Measurements from ENCODE around the gene CAPSL.
"Not testable (repeated sequence)": the region's sequence is repeated elsewhere in the genome, so short reads cannot be mapped to it uniquely, and the experiment has no call there.

CAPSL gene

DNA sequence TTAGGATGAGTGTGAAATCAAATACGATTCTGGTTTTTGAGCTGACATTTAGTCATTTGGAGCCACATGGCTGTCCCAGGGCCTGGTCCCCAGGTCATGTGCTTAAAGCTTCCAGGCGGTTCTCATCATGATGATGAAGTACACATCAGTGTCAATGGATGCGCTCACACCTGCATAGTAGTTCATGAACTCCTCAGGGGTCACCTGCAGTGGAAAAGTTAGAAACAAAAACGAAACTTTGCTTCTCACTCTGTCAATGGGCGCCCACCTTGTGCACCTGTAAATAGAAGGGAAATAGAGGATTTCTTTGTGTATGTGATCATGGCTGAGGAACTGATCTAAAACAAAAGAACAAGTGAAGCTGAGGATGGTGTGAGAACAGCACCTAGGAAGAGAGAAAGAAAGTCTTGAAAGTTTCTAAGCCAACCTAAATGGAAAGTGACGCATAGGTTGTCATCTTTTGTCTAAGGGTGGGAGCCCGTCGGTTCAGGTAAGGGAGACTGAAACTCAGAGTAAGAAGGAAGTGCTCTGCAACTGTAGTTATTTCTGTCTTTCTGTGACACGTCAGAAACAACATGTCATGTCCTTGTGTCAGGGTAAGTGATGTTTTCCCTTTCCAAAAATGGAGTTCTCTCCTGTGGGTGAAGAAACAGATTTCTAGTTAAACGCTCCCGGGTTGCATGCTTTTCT, 33.8 kb downstream of the CAPSL start:
- DNase-seq = no peak

DNA sequence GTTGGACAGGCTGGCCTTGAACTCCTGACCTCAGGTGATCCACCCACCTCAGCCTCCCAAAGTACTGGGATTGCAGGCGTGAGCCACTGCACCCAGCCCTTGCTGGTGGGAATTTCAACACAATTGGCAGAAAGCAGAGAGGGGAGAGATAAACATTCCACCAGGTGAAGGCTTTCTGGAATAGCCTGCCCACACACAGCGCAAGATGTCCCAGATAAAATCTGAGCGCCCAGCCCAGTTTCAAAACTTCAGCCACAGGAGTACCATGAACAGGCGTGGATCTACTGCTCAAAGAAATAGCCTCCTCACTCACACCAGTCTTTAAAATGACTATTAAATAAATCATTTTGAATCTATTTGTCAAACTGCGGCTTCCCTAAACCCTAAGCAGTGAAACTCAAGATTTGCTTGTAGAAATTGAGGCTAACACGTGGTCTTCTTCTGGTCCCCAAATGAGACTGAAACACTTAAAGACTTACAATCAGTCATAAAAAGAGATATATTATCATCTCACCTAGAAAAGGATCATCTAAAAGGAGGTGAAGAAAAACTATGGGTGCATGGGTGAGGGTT, 34.7 kb downstream of the CAPSL start:
- DNase-seq = no peak

GRCh38 chr5:35902046-35902672, 36.3 kb downstream of the CAPSL start:
- no peak for DNase-seq

DNA sequence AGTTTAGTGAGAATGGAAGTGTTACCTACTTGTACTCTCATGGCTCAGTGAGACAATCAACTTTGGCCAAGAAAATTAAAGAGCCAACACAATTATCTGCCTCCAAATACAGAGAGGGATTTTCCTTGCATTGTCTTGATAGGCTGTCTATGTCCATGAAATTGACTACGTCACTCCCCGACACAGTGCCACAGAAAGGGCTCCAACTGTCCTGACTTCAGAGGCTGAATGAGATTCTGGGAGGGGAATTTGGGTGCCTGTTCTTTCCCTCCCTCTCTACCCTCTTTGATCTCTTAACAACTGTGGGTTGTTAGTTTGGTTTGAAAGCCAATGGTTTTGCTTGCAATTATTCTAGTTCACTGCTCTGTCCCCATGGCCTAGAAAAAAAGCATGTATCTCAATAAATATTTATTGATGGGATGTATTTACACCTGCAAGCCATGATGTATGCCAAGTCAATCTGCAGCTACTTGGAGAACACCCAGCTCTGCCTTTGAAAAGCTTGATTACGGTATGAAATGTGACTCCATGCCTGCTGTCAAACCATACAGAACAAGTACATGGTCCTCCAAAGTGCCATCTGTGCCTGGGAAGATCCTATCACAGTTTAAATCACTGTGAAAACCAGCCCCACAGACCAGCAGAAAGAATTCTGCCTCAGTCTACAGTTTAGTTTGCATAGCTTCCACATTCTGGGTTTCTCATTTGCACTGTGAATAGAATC, 37.3 kb downstream of the CAPSL start:
- DNase-seq = no peak

- DNase-seq = no peak
These were observed 38.6 kb downstream of the CAPSL start for GRCh38 chr5:35899800-35900199.

DNA sequence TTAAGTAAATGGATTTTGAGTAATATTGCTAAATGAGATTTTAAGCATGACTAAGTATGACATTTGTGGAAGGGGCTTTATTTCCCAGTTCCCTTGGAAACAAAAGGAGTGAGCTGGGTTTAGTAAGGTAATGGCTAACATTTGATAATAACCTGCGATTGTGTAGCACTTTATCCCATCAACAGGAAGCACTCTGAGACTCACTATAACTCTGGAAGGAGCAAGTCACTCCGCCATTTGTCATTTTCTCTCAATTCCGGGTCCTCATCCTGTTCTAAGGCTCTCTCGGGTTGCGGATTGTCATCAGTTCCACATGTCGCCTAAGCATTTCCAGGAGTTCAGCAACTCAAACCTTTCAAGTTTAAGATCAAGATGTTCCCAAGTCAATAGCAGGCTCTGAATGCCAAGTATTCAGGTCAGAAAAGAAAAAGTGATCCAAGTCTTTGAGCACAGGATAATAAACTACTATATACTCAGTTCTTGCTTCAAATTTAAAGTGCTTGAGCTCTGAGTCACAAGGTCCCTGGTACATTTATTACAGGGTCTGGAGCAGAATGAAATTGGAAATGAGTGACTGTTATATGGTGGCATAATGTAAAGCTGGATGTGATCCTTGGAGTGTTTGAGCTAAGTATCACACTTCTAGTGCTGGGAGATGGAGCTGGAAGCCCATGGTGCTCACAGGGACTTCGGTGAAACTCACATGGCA, 39.3 kb downstream of the CAPSL start:
- DNase-seq = no peak

DNA sequence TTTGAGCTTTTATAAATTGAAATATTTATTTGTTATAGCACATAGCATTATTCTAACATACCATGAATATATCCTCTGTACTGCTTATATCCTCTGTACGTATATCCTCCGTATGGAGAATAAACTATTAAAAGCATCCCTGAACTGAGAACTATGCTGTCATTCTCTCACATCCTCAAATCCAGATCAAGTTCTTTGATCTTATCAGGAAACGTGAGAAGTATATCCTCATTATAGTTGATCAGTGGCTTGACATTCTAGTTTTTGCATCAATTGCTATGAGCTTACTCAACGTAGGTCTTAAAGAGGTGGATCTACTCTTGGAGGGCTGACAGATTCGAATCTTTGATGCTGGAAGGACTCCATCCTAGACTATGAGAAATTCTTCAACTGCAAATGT, 44.3 kb downstream of the CAPSL start:
- DNase-seq = no peak

GRCh38 chr5:35892799-35893198, 45.6 kb downstream of the CAPSL start:
- not testable (repeated sequence) for DNase-seq

DNA sequence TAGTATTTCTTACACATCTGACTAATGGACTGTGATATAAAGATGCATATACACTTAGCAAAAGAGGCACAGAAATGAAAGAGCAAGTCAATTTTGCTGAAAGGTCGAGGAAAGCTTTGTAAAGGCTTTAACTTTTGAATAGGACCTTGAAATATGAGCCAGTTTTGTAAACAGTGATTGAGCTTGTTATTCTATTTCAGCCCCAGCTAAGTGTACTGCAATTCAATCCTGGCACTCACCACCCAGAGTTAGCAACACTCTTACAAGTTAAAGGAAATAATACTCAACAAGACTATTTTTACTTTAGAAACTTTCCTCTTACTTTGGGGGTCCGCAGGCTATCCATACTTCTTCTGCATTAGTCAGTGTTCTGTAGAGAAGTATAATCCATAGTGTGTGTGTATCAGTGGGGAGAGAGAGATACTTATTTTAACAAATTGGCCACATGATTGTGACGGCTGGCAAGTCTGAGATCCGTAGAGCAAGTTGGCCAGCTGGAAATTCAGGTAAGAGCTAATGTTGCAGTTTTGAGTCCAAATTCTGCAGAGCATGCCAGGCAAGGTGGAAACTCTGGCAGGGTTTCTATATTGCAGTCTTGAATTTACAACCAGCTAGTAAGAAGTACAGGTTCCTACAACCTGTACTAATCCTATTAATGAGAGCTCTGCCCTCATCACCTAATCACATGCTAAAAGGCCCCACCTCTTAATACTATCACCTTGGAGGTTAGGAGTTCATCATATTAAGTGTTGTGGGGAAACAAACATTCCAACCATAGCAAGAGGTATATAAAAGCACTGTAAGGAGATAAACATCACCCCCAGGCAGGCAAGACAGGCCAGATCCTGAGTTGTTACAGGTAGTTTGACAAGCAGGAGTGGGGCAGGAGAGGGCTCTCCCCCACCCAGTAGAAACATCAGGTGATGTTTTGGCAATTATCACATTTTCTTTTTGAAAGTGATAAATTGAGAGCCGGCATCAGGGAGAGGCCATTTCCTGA, 48.1 kb downstream of the CAPSL start:
- DNase-seq = no peak

- no peak for DNase-seq
These were observed 50.9 kb downstream of the CAPSL start for GRCh38 chr5:35887321-35888100.

- DNase-seq = no peak
These were observed 52.0 kb downstream of the CAPSL start for GRCh38 chr5:35886381-35886780.

DNA sequence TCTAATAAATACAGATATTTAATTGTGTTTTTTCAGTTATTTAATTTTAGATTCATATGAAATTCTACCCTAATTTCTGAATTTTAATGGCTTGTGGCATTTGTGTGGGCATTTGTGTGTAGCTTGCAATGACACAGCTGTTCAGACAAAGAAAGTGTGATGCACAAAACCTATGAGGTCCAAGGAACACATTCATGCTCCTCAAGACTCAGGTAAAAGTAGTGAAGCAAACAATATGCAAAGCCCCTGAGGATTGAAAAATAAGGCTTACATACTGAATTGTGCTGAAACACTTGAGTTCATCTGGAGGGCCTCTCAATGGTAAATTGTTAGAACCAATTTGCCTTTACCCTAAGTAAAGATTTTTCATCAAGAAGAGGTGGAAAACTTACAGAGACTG, 53.6 kb downstream of the CAPSL start:
- no peak for DNase-seq

GRCh38 chr5:35884191-35884769, 54.1 kb downstream of the CAPSL start:
- peak; percentile 96 for DNase-seq

GRCh38 chr5:35881758-35882157, 56.7 kb downstream of the CAPSL start:
- DNase-seq = peak; percentile 19

DNA sequence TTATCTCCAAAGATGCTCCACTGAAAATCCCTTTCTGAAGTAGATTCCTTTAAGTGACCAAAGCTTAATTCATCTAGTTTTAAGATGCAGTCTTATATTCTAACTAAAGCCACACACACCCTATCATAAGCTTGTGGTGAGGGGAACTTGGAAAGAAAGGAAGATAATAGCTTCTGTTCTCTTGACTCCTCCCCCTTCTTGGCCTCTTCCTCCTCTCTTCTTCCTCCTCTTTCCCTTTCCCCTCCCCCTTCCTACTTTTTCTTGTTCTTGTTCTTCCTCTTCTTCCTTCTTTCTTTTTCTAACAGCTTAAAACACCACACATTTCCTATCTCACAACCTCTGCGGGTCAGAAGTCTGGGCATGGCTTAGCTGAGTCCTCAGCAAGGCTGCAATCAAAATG, 58.3 kb downstream of the CAPSL start:
- DNase-seq = no peak

GRCh38 chr5:35879649-35880048, 58.8 kb downstream of the CAPSL start:
- no peak for DNase-seq

DNA sequence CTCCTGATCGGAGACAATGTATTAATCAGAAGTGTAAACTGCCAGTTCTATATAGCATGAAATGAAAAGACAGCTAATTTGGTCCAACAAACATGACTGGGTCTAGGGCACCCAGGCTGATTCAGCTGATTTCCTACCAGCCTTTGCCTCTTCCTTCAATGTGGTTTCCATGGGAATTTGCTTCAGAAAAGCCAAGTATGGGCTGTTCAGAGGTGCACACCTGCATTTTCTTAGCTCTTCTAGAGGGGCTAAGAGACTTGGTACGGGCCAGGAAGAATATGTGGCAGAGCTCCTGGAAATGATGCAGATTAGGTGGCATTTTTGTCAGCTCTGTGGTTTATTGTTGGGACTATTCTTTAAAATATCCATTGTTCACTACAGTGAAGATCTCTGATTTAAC, 59.3 kb downstream of the CAPSL start:
- no peak for DNase-seq

GRCh38 chr5:35878079-35878478, 60.3 kb downstream of the CAPSL start:
- DNase-seq = no peak

GRCh38 chr5:35877655-35878054, 60.8 kb downstream of the CAPSL start:
- no peak for DNase-seq

DNA sequence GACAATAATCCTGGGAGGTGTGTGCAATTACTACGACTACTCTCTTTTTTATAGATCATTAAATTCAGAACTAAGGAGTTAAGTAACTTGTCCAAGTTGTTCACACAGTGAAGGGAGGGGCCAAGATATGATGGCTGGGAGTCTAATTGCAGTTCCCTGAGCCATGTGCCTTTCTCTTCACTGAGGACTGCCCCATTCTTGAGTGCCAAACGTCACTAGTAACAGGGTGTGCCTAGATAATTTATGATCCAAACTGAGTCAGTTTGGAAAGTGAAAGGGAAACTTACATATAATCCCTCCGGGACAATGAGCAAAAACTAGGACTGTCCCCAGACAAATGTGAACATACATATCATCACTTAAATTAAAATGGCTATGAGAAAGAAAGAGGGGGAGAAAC, 61.5 kb downstream of the CAPSL start:
- peak; percentile 68 for DNase-seq
